Neural cell (in vitro differentiated cells): ENCODE data around the gene MAP2K7. TPM values are rescaled to one million over a fixed set of nuclear protein-coding genes. Genes with fewer than 3 reads are reported as not detected.
"Not testable (repeated sequence)": the region's sequence is repeated elsewhere in the genome, so short reads cannot be mapped to it uniquely, and the experiment has no call there.

ENCODE experiments used
- H2AFZ ChIP-seq: fragments of 200-600, 300-800 bp; sonication (generic), shearing (Covaris generic); 2 replicates; pipeline ENCODE4 v1.6.0; 2014; ENCODE audit warnings: low read depth, mild to moderate bottlenecking, antibody characterized with exemption, low read length, moderate library complexity
- H3F3A ChIP-seq: fragments of 200-600 bp; shearing (Covaris generic); 2 replicates; pipeline ENCODE4 v1.6.1; 2016; ENCODE audit warnings: mild to moderate bottlenecking, moderate library complexity, mixed read lengths, antibody characterized with exemption, low read length; ENCODE audit not compliant: insufficient read depth, poor library complexity, severe bottlenecking
- H3K27ac ChIP-seq: fragments of 200-600, 300-800 bp; sonication (generic), shearing (Covaris generic); 2 replicates; pipeline ENCODE4 v1.5.1; 2014; ENCODE audit warnings: mild to moderate bottlenecking, low read length, moderate library complexity
- H3K27me3 ChIP-seq: fragments of 300-800, 200-600 bp; sonication (generic), shearing (Covaris generic); 2 replicates; pipeline ENCODE4 v1.6.0; 2014; ENCODE audit warnings: mild to moderate bottlenecking, low read depth, low read length, moderate library complexity; ENCODE audit not compliant: insufficient read depth
- H3K36me3 ChIP-seq: fragments of 300-800, 200-600 bp; sonication (generic), shearing (Covaris generic); 2 replicates; pipeline ENCODE4 v1.5.1; 2014; ENCODE audit warnings: mild to moderate bottlenecking, antibody characterized with exemption, low read length, moderate library complexity; ENCODE audit not compliant: insufficient read depth
- H3K4me2 ChIP-seq: fragments of 300-800, 200-600 bp; sonication (generic), shearing (Covaris generic); 2 replicates; pipeline ENCODE4 v1.6.0; 2014; ENCODE audit warnings: mild to moderate bottlenecking, low read length
- H3K4me3 ChIP-seq: fragments of 300-800, 200-600 bp; sonication (generic), shearing (Covaris generic); 2 replicates; pipeline ENCODE4 v1.5.1; 2014; ENCODE audit warnings: mild to moderate bottlenecking, low read length, moderate library complexity
- H3K79me2 ChIP-seq: fragments of 200-600 bp; shearing (Covaris generic); replicated peaks from 2 replicates; pipeline ENCODE4 v1.6.0; 2014; ENCODE audit warnings: mild to moderate bottlenecking, low read length, moderate library complexity; ENCODE audit not compliant: insufficient read depth
- H3K9ac ChIP-seq: fragments of 300-800, 200-600 bp; sonication (generic), shearing (Covaris generic); 2 replicates; pipeline ENCODE4 v1.6.1; 2016; ENCODE audit warnings: mild to moderate bottlenecking, low read length, mixed read lengths
- H3K9me2 ChIP-seq: fragments of 200-600 bp; shearing (Covaris generic); 2 replicates; pipeline ENCODE4 v1.6.1; 2016; ENCODE audit warnings: mild to moderate bottlenecking, low read length, mixed read lengths; ENCODE audit not compliant: insufficient read depth
- H3K9me3 ChIP-seq: fragments of 200-600, 300-800 bp; sonication (generic), shearing (Covaris generic); 2 replicates; pipeline ENCODE4 v1.6.1; 2016; ENCODE audit warnings: mild to moderate bottlenecking, mixed run types, low read length, moderate library complexity, mixed read lengths
- H4K20me1 ChIP-seq: fragments of 200-600 bp; shearing (Covaris generic); 2 replicates; pipeline ENCODE4 v1.6.1; 2016; ENCODE audit warnings: mild to moderate bottlenecking, mixed run types; ENCODE audit not compliant: insufficient read depth
- EP300 ChIP-seq: fragments of 450-650 bp; conservative IDR thresholded peaks from 2 replicates; pipeline ENCODE4 v1.6.1; 2014; ENCODE audit warnings: antibody characterized with exemption, mild to moderate bottlenecking, moderate library complexity; ENCODE audit not compliant: poor library complexity, severe bottlenecking
- EZH2 ChIP-seq: fragments of 200-600, 300-800 bp; shearing (Covaris generic), sonication (generic); IDR thresholded peaks from 2 replicates; pipeline ENCODE4 v1.6.1; 2014; ENCODE audit warnings: antibody characterized with exemption, low read length, borderline replicate concordance, mild to moderate bottlenecking; ENCODE audit not compliant: insufficient read depth, poor library complexity, severe bottlenecking
- MXI1 ChIP-seq: fragments of 450-650 bp; conservative IDR thresholded peaks from 2 replicates; pipeline ENCODE4 v1.6.1; 2014; ENCODE audit warnings: antibody characterized with exemption, mild to moderate bottlenecking; ENCODE audit not compliant: poor library complexity, severe bottlenecking
- POLR2AphosphoS5 ChIP-seq: IDR thresholded peaks from 2 replicates; pipeline ENCODE4 v1.6.1; 2012
- REST ChIP-seq: IDR thresholded peaks from 2 replicates; pipeline ENCODE4 v1.6.1; 2012; ENCODE audit warnings: borderline replicate concordance
- TAF1 ChIP-seq: IDR thresholded peaks from 2 replicates; pipeline ENCODE4 v1.6.1; 2012; ENCODE audit warnings: low read depth
- polyA plus RNA-seq: library from polyadenylated mRNA; depleted of rRNA; stranded (reverse); fragments of >200 nt; gene quantifications from 2 replicates; pipeline ENCODE4 v1.2.3, GENCODE V29; 2014
- TF ChIP-seq, protein P1 (sequence below): fragments of 450-650 bp; IDR thresholded peaks from 2 replicates; pipeline ENCODE4 v1.5.1; 2014; ENCODE audit warnings: antibody characterized with exemption, mild to moderate bottlenecking, moderate library complexity; ENCODE audit not compliant: poor library complexity, severe bottlenecking

Gene MAP2K7
- polyA plus RNA-seq, 1 donor from 2014 or later, result 9.2 TPM

- H3K27ac ChIP-seq, H3K9ac ChIP-seq, H3F3A ChIP-seq, H3K9me3 ChIP-seq, H3K79me2 ChIP-seq, H4K20me1 ChIP-seq, H3K4me2 ChIP-seq, H3K9me2 ChIP-seq, H2AFZ ChIP-seq, H3K36me3 ChIP-seq: not testable (repeated sequence)
- Histone ChIP-seq H3K4me3 (peak overlapping the region; percentile 48), H3K27me3 (peaks cover 49% of the 10 kb centered on the region)
- TF ChIP-seq, protein P1, sequence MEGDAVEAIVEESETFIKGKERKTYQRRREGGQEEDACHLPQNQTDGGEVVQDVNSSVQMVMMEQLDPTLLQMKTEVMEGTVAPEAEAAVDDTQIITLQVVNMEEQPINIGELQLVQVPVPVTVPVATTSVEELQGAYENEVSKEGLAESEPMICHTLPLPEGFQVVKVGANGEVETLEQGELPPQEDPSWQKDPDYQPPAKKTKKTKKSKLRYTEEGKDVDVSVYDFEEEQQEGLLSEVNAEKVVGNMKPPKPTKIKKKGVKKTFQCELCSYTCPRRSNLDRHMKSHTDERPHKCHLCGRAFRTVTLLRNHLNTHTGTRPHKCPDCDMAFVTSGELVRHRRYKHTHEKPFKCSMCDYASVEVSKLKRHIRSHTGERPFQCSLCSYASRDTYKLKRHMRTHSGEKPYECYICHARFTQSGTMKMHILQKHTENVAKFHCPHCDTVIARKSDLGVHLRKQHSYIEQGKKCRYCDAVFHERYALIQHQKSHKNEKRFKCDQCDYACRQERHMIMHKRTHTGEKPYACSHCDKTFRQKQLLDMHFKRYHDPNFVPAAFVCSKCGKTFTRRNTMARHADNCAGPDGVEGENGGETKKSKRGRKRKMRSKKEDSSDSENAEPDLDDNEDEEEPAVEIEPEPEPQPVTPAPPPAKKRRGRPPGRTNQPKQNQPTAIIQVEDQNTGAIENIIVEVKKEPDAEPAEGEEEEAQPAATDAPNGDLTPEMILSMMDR, result peak; percentile 18
These were observed 14.5 kb downstream of the MAP2K7 start for GRCh38 chr19:7918062-7918614.

GRCh38 chr19:7918615-7919421, 15.1 kb downstream of the MAP2K7 start:
- Histone ChIP-seq H3K4me2 (no peak overlapping the region), H3K27ac (no peak overlapping the region)
- no peak for TF ChIP-seq REST
- TF ChIP-seq, protein P1, result no peak
- TF ChIP-seq POLR2AphosphoS5, result no peak
- TF ChIP-seq TAF1, result no peak
- no peak for TF ChIP-seq EP300
- no peak for TF ChIP-seq MXI1
- no peak for TF ChIP-seq EZH2

More at GRCh38 chr19:7918615-7919421, 15.1 kb downstream of the MAP2K7 start:
- Histone ChIP-seq H3K36me3 (no peaks in the 10 kb centered on the region), H3K9ac (no peak overlapping the region), H3F3A (no peaks in the 10 kb centered on the region), H3K9me3 (no peaks in the 10 kb centered on the region), H2AFZ (no peak overlapping the region), H3K79me2 (peaks cover 2% of the 10 kb centered on the region), H3K9me2 (no peaks in the 10 kb centered on the region), H3K4me3 (no peak overlapping the region), H4K20me1 (peaks cover 6% of the 10 kb centered on the region), H3K27me3 (peaks cover 49% of the 10 kb centered on the region)
